Panc1 (cell line): ENCODE results near the gene JMJD1C.

Experiments
- CTCF ChIP-seq: fragments of 450-650 bp; IDR thresholded peaks from 2 replicates; pipeline ENCODE4 v1.5.1; 2017; ENCODE audit warnings: mild to moderate bottlenecking
- POLR2AphosphoS5 ChIP-seq: IDR thresholded peaks from 2 replicates; pipeline ENCODE4 v1.6.1; 2012; ENCODE audit warnings: mild to moderate bottlenecking, low read depth, low read length, moderate library complexity
- REST ChIP-seq, 2 experiments: IDR thresholded peaks; 2 replicates each; pipeline ENCODE4 v1.6.1; 2011 to 2012; ENCODE audit warnings: low read depth in 2 of 2, control low read depth in 1 of 2, low read length in 1 of 2, mild to moderate bottlenecking in 1 of 2, moderate library complexity in 1 of 2; ENCODE audit not compliant: insufficient read depth in 1 of 2
- TCF7L2 ChIP-seq: IDR thresholded peaks from 2 replicates; pipeline ENCODE4 v1.6.1; 2011; ENCODE audit warnings: mild to moderate bottlenecking, low read depth, low read length, inconsistent platforms

- TF ChIP-seq CTCF (no peak), TCF7L2 (no peak), POLR2AphosphoS5 (no peak), REST (IDR thresholded peaks at IDR 0.05; ENCODE audit: insufficient read depth in 1 of 2, low read depth in 2 of 2, low read length in 1 of 2) (no peak)
Observed at GRCh38 chr10:63427013-63427412, 38.8 kb downstream of the JMJD1C start.
